ENCODE data around the gene NAPA.

DNA sequence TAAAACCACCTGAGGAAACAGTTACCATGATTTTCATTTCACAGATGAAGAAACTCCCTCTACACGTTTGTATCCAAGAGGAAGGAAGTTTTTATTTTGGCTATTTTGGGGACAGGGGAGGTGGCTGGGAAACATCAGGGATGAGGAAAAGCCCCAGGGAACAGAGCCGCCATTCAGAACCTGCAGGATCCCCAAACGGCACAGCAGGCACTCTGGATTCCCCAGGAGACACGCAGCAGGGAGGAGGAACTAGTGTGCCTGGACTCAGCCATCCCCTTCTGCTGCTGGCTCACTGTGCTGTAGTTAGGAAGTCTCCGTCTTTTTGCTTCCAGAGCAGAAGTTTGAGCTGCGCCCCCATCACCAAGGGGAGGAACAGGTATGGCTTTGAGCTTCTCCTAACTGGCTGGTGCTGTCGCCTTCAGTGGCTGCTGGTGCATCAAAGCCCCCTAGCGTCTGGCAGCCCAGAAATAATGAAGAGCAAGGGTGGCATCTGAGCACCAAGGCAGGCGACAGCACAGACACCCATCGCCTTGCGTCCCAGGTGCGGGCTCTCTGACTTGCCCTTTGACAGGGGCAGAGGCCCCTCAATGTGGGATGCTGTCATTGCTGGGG is 4.2 kb downstream of the NAPA start:
- no peak for TF ChIP-seq GATA3 (IDR thresholded peaks at IDR 0.05; ENCODE audit: low read depth, low read length)
- no peak for TF ChIP-seq GATA2 (IDR thresholded peaks at IDR 0.05; ENCODE audit: low read depth, low read length)
